ENCODE results near the gene SENP5. TPM values are rescaled to one million over a fixed set of nuclear protein-coding genes. Genes with fewer than 3 reads are reported as not detected.
A peak's percentile ranks its signal among the peaks of the same experiment; 100 is the strongest.

The SENP5 gene
- polyA plus RNA-seq, 3 donors: 6.7 to 10.4 (median 8.4) TPM

DNA sequence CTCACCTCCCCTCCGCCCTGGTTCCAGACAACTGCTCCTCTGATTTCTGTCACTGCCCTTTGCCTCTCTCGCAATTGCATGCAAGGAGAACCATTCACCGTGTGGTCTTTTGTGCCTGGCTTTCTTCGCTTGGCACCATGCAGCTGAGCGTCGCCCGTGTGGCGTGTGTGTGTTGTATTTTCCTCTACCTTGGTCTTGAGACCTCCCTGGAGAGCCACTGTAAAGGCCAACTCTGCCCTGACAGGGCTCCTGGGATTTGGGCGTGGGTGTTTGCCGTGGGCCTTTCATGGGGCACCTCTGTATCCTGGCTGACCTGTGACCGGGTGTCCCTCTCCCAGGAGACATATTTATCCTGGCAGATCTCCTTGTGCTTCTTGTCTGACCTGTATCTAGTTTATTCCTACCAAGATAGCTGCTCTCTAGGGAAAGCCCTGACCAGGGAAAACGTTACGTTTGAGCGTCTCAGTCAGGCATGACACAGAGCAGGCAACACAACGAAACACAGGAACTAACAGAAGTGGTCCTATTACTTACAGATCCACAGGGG lies 102.9 kb downstream of the SENP5 start:
- no peak for DNase-seq
- no peak overlapping the region for H3K9ac ChIP-seq (ENCODE audit: insufficient read depth, low read length, poor library complexity, severe bottlenecking)
- peaks cover 0 to 12% of the 10 kb centered on the region in 2 donors for H3K9me3 ChIP-seq (replicated peaks in 1 of 2; ENCODE audit: control insufficient read depth in 1 of 2, insufficient read depth in 1 of 2, low read length in 2 of 2)
- H3K27ac ChIP-seq (ENCODE audit: low read depth in 1 of 2, low read length in 2 of 2): no peak overlapping the region
- Mint-ChIP-seq H3K4me1 (peaks cover 16% of the 10 kb centered on the region), H3K4me3 (peak overlapping the region; percentile 62 to 66), H3K36me3 (peaks cover 9 to 15% of the 10 kb centered on the region in 2 donors), H3K27me3 (ENCODE audit: low read depth in 3 of 3) (peaks cover 16 to 23% (median 17%) of the 10 kb centered on the region in 3 donors), H3K9me3 (peaks cover 0 to 10% (median 8%) of the 10 kb centered on the region in 7 donors), H3K27ac (peak overlapping the region in 1 of 7 donors; percentile 25)
- no peaks in the 10 kb centered on the region for H3K36me3 ChIP-seq (replicated peaks in 1 of 2; ENCODE audit: control insufficient read depth in 1 of 2, insufficient read depth in 2 of 2, low read length in 2 of 2)
- no peak overlapping the region for H2AFZ ChIP-seq (ENCODE audit: insufficient read depth, low read depth, low read length, poor library complexity, severe bottlenecking)
- H3K4me2 ChIP-seq (replicated peaks; ENCODE audit: extremely low read depth, low read length, poor library complexity, severe bottlenecking): no peak overlapping the region
- no peak overlapping the region for H3K4me3 ChIP-seq (replicated peaks in 1 of 3; ENCODE audit: low read depth in 2 of 3, low read length in 3 of 3)
- 97% methylated on average over 15 of the region's 15 CpGs for WGBS (ENCODE audit: insufficient coverage)
- TF ChIP-seq, protein P1, sequence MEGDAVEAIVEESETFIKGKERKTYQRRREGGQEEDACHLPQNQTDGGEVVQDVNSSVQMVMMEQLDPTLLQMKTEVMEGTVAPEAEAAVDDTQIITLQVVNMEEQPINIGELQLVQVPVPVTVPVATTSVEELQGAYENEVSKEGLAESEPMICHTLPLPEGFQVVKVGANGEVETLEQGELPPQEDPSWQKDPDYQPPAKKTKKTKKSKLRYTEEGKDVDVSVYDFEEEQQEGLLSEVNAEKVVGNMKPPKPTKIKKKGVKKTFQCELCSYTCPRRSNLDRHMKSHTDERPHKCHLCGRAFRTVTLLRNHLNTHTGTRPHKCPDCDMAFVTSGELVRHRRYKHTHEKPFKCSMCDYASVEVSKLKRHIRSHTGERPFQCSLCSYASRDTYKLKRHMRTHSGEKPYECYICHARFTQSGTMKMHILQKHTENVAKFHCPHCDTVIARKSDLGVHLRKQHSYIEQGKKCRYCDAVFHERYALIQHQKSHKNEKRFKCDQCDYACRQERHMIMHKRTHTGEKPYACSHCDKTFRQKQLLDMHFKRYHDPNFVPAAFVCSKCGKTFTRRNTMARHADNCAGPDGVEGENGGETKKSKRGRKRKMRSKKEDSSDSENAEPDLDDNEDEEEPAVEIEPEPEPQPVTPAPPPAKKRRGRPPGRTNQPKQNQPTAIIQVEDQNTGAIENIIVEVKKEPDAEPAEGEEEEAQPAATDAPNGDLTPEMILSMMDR (IDR thresholded peaks at IDR 0.05): no peak
- peaks cover 12 to 13% of the 10 kb centered on the region in 2 donors for H3K4me1 ChIP-seq (ENCODE audit: control insufficient read depth in 1 of 2, insufficient read depth in 2 of 2, low read length in 2 of 2)
- intact Hi-C loops (cut with micrococcal nuclease): loop anchor here in 1 of 2 donors (2.0 kb wide), 1 partner anchor 132 kb away; no protein-coding TSS in a partner anchor
- H4K20me1 ChIP-seq (ENCODE audit: insufficient read depth, low read length): no peaks in the 10 kb centered on the region
- no peaks in the 10 kb centered on the region for H3K27me3 ChIP-seq (ENCODE audit: control insufficient read depth in 2 of 2, insufficient read depth in 2 of 2, low read length in 2 of 2)
- H3K79me2 ChIP-seq (ENCODE audit: insufficient read depth, low read length): peaks cover 10% of the 10 kb centered on the region

DNA sequence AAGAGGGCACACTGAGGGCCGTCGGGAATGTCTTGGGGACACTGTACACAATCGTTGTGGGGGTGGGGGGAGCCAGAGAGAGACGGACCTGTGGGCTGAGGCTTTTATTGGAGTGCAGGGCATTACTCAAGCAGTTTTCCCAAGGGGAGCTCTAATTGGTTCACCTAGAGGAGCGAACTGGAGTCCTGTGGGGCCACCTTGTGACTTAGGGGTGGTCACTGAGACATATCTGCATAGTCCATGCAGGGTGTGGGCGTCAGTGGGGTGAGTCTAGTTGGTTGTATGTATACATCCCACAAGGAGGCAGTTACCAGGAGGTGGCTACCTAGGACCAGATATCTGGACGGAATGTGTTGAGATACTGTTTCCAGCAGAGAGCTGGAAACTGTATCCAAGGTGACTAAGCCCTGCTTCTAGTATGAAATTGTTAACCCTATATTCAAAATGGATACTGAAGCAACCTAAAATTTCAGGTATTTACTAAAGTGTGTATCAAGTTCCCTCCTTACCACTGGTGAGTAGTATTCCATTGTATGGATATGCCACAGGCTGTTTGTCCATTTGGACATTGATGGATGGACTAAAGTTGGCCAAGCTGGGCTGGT lies 103.5 kb downstream of the SENP5 start:
- no peak overlapping the region for H3K9ac ChIP-seq (ENCODE audit: insufficient read depth, low read length, poor library complexity, severe bottlenecking)
- intact Hi-C loops (cut with micrococcal nuclease): loop anchor here in 1 of 2 donors (2.0 kb wide), 1 partner anchor 132 kb away; no protein-coding TSS in a partner anchor
- H3K27me3 Mint-ChIP-seq (ENCODE audit: low read depth in 3 of 3): peaks cover 17 to 23% (median 17%) of the 10 kb centered on the region in 3 donors
- H3K36me3 Mint-ChIP-seq: peaks cover 5 to 12% of the 10 kb centered on the region in 2 donors
- no peak overlapping the region for H3K27ac Mint-ChIP-seq
- no peak for DNase-seq
- no peak overlapping the region for H3K4me2 ChIP-seq (replicated peaks; ENCODE audit: extremely low read depth, low read length, poor library complexity, severe bottlenecking)
- H3K36me3 ChIP-seq (replicated peaks in 1 of 2; ENCODE audit: control insufficient read depth in 1 of 2, insufficient read depth in 2 of 2, low read length in 2 of 2): no peaks in the 10 kb centered on the region
- H3K27me3 ChIP-seq (ENCODE audit: control insufficient read depth in 2 of 2, insufficient read depth in 2 of 2, low read length in 2 of 2): no peaks in the 10 kb centered on the region
- no peak overlapping the region for H3K27ac ChIP-seq (ENCODE audit: low read depth in 1 of 2, low read length in 2 of 2)
- peaks cover 10% of the 10 kb centered on the region for H3K79me2 ChIP-seq (ENCODE audit: insufficient read depth, low read length)
- peaks cover 0 to 7% of the 10 kb centered on the region in 2 donors for H3K9me3 ChIP-seq (replicated peaks in 1 of 2; ENCODE audit: control insufficient read depth in 1 of 2, insufficient read depth in 1 of 2, low read length in 2 of 2)
- H3K4me3 Mint-ChIP-seq: no peak overlapping the region
- 83% methylated on average over 2 of the region's 7 CpGs for WGBS (ENCODE audit: insufficient coverage)
- H3K4me1 ChIP-seq (ENCODE audit: control insufficient read depth in 1 of 2, insufficient read depth in 2 of 2, low read length in 2 of 2): peaks cover 12 to 13% of the 10 kb centered on the region in 2 donors
- H4K20me1 ChIP-seq (ENCODE audit: insufficient read depth, low read length): no peaks in the 10 kb centered on the region
- H3K4me3 ChIP-seq (replicated peaks in 1 of 3; ENCODE audit: low read depth in 2 of 3, low read length in 3 of 3): no peak overlapping the region
- no peak overlapping the region for H2AFZ ChIP-seq (ENCODE audit: insufficient read depth, low read depth, low read length, poor library complexity, severe bottlenecking)
- TF ChIP-seq, protein P1 (IDR thresholded peaks at IDR 0.05): no peak
- H3K9me3 Mint-ChIP-seq: peaks cover 0 to 6% (median 2%) of the 10 kb centered on the region in 7 donors
- peaks cover 16% of the 10 kb centered on the region for H3K4me1 Mint-ChIP-seq

All from CD14-positive monocyte (primary cell).